GM19372 (cell line): Measurements from ENCODE around the gene NELL1.

ENCODE experiments used
- ATAC-seq: cut with Tn5 transposase; IDR thresholded peaks from one replicate; pipeline ENCODE4 v1.9.1; 2021; ENCODE audit warnings: mild to moderate bottlenecking, low read depth, moderate library complexity; ENCODE audit not compliant: unreplicated experiment

NELL1 gene

GRCh38 chr11:21603886-21604285 lies 934.5 kb downstream of the NELL1 start:
- ATAC-seq, result no peak

- no peak for ATAC-seq
Measured at GRCh38 chr11:21604564-21604963, 935.2 kb downstream of the NELL1 start.

GRCh38 chr11:21612326-21612725 lies 942.9 kb downstream of the NELL1 start:
- ATAC-seq, result no peak

- no peak for ATAC-seq
Measured at GRCh38 chr11:21614961-21615360, 945.6 kb downstream of the NELL1 start.

GRCh38 chr11:21615955-21616371 lies 946.6 kb downstream of the NELL1 start:
- no peak for ATAC-seq

GRCh38 chr11:21622566-21622965 lies 953.2 kb downstream of the NELL1 start:
- ATAC-seq, result no peak

GRCh38 chr11:21622995-21623394 lies 953.6 kb downstream of the NELL1 start:
- ATAC-seq, result no peak
